GM18520 (cell line): Measurements from ENCODE around the gene TFG.
A peak's percentile ranks its signal among the peaks of the same experiment; 100 is the strongest.
"Not testable (repeated sequence)": the region's sequence is repeated elsewhere in the genome, so short reads cannot be mapped to it uniquely, and the experiment has no call there.

Source experiments
- ATAC-seq: cut with Tn5 transposase; IDR thresholded peaks from one replicate; pipeline ENCODE4 v1.9.1; 2021; ENCODE audit not compliant: unreplicated experiment

TFG gene

DNA sequence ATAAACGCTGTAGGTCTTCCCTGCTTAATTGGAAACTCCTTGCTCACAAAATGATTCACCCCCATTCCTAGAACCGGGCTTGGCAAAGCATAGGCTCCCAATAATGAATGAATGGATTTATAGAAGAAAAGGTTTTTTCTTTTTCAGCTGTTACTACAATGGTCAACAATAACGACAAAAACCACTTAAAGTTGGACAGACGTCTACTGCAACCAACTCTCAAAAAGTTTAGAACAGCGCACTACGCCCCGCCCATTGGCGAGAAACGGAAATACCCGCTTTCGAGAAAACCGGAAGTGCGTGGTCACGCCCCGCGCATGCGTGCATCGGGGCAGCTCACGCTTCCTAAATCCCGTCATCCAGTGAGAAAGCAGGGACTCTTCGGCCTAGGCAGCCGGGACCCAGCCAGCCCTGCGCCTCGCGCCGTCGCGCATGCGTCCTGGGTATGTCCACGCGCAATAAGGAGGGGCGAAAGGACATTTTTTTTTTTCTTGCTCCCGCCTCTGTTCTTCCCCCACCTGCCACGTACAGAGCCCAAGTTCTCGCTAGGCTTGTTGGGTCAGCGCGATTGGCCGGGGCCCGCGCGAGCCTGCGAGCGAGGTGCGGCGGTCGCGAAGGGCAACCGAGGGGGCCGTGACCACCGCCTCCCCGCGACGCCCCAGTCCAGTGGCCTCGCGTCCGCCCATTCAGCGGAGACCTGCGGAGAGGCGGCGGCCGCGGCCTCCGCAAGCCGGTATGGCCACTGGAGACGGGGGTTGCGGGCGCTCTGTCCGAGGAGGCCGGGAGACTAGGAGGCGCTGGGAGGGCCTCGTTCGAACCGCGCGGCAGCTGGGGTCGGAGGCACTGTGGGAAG, at the start of gene TFG:
TFG (plus strand) TSS at position 506 of the 853 bp plus-strand sequence. CDS start 4,192 bp downstream, outside the sequence.
- peak; percentile 93 for ATAC-seq

DNA sequence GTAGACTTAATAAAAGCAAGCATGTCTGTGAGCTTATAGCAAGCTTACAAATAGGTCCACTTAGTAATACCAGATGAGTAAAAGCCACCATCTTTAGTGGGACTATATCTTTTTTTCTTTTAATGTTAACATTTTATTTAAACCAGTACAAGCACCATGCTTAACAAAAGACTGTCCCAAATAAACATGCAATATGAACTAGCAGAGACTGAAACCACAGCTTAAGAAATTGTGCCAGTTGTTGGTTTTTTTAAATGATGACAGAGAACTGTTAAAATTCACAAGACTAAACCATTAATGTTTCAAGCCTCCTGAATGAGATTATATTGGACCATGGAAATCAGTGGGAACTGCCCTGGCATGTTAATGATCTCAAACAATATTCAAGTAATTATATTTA, 48.0 kb upstream of the TFG start:
- not testable (repeated sequence) for ATAC-seq

DNA sequence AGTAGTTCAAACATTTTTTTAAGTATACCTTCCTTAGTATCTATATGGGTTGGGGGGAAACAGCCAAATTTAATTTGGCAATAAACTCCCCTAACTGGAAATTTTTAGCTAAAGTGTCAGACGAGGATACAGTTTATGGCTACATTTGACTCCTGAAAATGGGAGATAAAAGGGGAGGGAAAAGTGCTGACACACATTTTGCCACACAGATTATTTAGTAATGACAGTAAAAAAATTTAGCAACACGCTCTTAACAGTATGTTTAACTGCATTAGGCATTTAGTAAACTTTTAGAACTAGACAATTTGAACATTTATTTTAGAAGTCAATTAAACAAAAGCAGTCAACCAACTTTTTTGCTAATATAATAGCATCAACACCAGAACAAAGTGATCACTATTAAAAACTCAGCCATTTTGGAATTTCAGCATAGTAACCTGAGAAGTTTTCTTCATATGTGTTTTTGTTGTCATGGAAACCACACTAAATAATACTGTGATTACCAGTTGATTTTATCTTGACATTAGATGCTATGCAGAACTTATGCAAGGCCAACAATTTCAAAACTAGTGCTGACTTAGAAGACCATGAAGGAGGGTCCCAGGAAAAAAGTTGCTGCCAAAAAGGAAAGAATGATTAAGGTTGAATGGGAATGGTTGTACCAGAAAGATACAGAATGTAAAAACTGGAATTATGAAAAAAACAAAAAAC, 47.0 kb upstream of the TFG start:
- no peak for ATAC-seq

DNA sequence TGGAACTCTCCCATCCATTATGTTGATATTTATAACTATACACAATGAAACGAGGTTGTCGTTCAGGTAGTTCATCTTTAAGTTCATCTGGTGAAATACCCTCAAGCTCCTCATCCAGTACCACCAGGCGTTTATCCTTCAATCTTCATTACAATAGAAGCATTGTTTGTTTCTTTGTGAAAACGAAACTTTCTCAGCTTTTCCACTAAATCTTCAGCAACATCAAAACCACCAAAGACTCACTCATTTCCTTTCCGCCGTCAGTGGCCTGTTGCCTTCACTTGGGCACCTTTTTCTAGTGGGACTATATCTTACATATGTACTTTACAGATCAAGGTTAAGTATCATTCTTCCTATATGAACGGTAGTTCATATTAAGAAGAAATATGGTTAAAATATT, 44.1 kb upstream of the TFG start:
- ATAC-seq, result no peak

DNA sequence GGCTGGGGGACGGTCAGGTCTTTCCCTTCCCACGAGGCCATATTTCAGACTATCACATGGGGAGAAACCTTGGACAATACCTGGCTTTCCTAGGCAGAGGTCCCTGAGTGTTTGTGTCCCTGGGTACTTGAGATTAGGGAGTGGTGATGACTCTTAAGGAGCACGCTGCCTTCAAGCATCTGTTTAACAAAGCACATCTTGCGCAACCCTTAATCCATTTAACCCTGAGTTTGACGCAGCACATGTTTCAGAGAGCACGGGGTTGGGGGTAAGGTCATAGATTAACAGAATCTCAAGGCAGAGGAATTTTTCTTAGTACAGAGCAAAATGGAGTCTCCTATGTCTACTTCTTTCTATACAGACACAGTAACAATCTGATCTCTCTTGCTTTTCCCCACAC, 42.6 kb upstream of the TFG start:
- ATAC-seq, result not testable (repeated sequence)

DNA sequence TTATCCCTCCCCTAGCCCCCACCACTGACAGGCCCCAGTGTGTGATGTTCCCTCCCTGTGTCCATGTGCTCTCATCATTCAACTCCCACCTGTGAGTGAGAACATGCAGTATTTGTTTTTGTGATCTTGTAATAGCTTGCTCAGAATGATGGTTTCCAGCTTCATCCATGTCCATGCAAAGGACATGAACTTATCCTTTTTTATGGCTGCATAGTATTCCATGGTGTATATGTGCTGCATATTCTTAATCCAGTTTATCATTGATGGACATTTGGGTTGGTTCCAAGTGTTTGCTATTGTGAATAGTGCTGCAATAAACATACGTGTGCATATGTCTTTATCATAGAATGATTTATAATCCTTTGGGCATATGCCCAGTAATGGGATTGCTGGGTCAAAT, 42.0 kb upstream of the TFG start:
- not testable (repeated sequence) for ATAC-seq

DNA sequence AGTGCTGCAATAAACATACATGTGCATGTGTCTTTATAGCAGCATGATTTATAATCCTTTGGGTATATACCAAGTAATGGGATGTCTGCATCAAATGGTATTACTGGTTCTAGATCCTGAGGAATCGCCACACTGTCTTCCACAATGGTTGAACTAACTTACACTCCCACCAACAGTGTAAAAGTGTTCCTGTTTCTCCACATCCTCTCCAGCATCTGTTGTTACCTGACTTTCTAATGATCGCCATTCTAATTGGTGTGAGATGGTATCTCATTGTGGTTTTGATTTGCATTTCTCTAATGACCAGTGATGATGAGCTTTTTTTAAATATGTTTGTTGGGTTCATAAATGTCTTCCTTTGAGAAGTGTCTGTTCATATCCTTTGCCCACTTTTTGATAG, 38.3 kb upstream of the TFG start:
- not testable (repeated sequence) for ATAC-seq

DNA sequence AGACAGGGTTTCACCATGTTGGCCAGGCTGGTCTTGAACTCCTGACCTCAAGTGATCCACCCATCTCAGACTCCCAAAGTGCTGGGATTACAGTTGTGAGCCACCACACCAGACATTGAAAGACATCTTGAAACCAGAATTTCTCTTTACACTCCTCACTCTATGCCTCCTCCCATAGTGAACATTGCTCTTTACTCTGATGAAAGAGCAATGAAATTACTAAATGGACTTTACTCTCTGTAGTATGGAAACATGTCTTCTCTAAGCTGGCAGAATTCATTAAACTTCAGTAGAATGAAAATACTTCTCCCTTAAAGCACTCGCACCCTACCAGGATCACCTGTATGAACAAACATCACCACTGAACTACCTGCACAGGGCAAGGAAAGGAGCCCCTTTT, 27.8 kb upstream of the TFG start:
- no peak for ATAC-seq

DNA sequence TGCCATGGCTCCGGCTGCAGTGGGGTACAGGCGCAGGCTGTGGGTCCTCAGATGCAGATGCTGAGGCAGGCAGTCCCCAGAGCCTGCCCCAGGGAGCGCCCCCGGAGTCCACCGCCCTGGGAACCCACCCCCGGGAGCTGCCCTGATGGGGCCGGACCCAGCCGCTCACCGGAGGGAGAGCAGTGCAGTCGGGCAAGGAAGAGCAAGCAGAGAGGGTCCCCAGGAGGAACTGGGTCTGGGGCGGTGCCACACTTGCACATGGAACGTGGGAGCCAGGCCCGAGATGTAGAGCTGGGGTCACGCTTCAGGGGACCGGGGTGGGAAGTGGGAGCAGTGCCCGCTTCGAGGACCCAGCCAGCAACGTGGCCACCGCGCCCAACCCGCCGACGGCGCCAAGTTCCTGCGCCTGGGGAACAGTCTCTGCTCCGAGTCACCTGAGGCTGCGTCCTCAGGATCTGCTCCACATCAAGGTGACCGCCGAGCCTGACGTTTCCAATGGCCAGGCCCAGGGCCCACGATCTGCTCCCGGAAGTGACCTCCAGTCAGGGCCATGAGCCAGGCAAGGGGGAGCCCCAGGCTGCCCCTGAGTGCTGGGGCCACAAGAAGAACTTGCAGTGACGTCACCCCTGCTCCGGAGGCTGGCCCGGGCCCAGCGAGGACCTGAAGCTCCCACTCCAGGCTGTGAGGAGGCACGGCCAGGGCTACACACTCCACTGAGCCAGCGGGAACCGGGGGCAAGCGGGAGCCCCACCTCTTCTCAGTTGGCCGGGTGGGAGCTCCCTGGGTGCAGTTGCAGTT, 27.0 kb upstream of the TFG start:
- ATAC-seq, result peak; percentile 43

DNA sequence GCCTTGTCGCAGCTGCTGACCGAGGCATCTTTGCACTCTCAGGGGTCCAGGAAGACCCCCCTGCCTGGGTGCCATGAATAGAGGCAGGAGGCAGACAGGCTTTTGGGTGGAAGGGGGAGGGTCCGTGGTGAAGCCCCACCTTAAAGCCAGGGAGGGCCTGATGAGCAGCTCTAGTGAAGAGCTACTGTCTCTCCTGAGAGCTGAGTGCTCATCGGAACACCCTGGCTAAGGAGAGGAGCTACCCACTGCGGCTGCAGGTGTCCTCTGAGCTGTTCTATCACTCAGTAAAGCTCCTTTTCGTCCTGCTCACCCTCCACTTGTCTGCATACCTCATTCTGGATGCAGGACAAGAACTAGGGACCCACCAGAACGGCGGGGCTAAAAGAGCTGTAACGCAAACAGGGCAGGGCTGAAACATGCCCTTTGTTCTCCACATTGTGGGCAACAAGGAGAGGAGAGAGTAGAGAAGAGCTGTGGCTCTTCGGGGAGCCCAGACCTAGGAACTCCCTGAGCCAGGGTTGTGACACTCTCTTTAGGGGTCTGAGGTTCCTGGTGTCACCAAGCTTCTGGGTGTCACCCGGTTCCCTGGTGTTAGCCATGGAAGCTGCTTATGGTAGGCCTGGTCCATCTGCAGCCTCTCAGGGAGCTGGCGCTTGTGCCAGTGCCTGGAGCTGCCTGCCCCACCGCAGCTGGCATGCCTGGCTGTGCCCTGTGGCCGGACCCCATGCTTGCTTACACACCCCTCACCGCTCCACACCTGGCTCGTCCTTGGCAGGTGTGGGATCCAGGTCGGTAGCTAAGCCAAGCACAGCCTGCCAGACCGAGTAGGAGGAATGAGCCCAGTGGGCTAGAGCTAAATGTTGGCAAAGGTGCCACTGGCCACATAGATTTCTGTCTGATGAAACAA, 26.2 kb upstream of the TFG start:
- ATAC-seq, result no peak

DNA sequence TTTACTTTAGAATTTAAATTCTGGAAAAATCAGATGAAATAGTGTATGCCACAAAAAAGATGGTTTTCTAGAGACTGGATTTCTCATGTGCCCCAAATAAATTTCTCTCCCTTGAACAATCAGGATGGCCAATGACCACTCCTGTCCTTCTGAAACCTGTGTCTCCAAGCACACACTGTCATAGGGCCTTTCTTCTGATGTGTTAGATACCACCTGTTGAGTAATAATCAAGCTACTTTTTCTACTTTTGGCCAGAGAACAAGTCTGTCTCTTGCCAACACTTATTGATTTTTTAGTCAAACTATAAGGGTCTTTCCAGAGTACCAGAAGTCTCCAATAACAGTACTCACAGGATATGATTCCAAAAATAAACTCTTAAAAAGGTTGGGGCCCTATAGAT, 16.1 kb upstream of the TFG start:
- no peak for ATAC-seq

DNA sequence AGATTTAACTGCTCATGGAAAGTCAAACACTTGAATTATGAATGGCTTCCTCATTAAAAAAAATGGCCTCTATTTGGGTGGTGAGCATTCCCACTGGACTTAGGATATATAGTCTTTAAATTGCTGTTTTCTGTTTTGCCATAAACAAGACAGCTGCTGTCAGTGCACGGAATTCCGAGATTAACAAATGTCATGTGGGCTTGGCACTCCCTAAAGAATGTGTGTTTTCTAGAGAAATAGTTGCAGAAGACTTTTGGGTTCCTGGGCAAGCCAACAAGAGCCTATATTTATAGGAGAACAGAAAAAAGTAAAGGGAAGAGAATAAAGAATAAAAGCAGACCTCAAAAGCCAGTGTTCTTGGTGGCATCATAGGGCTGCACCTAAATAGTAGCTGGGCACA, 13.6 kb upstream of the TFG start:
- ATAC-seq, result no peak

DNA sequence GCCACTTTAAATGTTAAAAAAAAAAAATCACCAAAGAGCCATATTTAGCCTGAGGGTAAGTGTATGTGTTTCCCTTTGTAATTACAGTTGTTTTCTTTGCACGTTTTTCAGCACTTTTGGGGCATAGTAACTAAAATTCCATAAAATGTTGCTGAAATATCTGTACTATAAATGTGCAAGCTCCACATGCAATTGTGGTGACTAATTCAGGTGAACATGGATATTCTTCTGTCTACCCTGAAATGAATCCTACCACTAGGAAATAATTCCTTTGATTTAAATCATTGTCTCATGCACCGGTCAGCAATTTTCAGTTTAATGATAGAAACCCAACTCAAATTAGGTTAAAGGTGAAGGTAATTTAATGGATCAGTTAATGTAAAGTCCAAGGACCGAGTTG, 13.1 kb upstream of the TFG start:
- ATAC-seq, result no peak

DNA sequence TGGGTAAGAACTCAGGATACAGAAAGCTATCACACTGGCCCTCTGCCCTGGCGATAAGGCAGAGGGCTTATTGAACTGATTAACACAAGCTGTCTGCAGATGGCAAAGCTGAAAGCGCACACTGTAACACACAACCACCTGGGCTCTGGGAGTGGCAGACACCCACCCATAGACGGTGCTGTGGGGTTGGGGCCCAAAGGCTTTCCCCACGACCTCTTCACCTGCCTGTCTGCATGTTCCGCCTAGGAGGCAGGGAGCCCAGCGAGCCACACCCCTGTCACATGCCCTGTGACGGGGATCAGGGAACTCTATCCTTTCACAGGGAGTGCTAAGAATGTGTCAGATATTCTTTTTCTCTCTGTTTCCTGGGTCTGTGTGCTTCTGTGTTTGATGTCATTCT, 12.1 kb upstream of the TFG start:
- ATAC-seq, result no peak

DNA sequence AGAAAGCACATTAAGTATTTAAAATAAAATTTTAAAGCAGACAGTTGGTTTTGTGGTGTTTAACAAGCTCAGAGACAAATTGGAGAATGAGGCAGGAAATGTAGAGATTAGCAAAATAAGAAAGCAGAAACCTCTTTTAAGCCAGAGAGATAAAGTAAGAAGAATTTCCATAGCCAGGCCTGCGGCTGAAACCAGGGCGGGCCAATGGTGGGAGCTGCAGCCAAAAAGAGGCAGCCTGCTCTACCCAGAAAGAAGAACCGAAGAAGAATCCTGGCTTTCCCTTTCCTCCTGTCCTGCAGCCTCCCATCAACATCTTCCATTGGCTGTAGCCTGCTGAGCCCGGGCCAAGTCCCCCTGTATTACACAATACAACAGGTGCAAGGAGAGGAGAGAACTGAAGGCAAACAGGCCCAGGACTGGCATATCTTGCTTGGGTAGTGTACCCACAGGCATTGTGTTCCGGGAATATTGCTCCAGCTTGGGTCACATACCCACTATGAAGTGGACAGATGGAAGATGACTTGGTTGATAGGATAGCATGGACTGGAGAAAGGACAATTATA, 11.5 kb upstream of the TFG start:
- ATAC-seq, result no peak

DNA sequence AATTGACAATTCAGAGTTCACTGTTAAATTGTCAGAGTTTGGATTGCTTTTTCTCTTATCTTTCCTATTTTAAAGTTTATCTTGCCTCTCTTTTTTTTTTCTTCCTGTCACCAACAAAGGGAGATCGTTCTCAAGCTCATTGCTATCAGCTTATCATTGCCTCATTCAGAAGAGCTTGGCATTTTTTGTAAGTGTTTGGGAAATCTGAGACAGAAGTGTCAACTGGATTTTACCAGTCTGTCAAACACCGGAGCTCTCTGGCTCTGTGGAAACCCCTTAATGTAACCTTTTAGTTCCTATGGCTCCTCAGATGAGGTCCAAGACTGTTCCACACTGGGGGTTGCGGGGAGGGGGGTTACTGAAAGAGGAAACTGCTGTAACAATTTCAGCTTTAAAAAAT, 10.6 kb upstream of the TFG start:
- no peak for ATAC-seq

DNA sequence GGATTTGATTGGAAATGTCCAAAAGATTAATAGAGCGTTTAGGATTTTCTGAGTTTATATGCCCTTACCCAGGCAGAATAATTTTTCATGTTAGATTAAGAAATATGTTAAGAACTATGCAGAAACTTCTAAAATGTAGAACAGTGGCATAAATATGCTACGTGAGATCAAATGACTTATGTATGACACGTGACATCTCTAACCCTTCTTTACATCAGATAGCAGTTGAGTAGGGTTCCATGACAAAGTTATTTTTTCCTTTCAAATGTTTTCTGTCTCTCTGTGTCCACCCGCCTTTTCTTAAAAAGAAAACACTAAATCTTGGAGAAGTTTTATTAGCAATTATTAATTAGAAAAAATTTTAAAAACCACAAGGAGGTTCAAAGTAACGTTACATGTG, 8.6 kb upstream of the TFG start:
- no peak for ATAC-seq

DNA sequence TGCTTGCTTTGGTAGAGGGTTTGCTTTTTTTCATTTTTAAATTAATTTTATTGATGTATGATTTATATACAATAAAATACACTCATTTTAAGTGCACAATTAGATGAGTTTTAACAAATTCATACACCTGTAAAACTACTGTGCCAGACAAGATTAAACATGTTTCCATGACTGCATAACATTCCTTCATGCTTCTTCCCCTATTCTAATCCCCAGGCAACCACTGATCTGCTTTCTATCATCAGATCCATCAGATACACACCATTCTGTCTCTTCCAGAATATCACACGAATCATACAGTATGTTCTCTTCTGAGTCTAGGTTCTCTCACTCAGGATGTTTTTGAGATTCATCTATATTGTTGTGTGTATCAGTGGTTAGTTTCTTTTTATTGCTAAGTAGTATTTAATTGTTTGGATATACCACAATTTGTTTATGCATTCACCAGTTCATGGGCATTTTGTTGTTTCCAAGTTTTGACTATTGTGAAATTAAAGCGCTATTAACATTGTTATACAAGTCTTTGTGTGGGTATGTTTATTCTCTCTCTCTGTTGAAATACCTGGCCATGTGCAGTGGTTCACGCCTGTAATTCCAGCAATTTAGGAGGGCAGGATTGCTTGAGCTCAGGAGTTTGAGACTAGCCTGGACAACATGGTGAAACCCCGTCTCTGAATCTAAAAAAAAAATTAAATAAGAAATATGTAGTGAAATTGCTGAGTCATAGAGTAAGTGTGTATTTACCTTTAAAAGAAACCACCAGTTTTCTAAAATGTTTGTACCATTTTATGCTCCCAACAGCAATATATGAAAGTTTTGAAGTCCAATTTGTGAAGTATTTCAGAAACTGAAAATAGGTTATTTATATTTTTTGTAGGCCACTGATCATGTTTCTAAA, 7.0 kb upstream of the TFG start:
- ATAC-seq, result no peak

DNA sequence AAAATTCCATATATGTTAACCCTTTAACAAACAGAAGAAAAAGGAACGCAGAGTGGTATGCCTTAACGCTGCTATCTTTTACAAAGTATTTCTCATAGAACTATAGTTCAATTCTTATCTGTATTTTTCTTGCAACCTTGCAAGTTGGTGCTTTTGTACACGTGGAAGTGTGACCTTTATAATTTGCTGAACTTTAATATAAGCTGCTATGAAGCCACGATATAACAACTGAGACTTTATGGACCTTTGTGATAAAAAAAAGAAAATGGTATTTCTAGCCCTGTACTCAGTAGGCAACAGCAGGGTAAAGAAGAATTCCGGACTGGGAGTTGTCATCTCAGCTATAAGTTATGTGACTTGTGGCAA, 6.3 kb upstream of the TFG start:
- ATAC-seq, result no peak
